ENCODE measurements around the gene UBE2QL1.

UBE2QL1 gene

DNA sequence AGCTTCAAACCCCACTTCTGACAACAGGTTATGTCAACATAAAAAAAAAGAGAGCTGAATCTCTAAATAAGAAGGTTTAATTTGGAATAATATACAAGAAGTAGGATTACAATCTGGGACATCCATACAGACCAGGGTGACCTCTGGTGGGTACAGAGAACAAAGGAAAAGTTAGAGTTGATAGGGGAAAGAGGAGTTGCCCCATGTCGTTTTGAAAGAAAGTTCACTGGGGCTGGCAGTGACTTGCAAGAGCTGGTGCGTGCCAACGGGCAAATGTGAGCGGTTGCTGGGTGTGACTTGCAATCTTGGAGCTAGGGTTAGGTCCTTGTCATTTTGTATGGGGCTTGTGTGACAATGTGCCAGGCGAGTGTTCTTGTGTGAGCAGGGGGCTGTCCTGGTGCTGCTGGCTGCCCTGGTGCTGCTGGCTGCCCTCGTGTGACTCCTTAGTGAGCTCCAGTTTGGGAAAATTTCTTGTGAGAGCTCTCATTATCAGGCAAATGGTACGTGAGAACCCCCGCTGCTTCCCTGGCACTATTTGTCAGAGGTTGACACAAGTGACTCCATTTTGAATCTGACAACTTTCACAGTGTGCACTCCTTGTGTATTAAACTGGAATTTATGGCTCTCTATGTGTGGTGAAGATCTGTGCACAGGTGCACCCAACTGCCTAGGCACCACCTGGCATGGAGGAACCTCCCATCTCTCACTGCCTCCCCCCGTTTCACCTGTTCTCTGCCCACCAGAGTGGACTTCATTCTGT is 69.8 kb downstream of the UBE2QL1 start:
- FAIRE-seq = no peak
- TF ChIP-seq POLR2A (IDR thresholded peaks at IDR 0.05; ENCODE audit: low read depth, low read length) = no peak
- no peak for DNase-seq (ENCODE audit: insufficient read length, low spot score)

DNA sequence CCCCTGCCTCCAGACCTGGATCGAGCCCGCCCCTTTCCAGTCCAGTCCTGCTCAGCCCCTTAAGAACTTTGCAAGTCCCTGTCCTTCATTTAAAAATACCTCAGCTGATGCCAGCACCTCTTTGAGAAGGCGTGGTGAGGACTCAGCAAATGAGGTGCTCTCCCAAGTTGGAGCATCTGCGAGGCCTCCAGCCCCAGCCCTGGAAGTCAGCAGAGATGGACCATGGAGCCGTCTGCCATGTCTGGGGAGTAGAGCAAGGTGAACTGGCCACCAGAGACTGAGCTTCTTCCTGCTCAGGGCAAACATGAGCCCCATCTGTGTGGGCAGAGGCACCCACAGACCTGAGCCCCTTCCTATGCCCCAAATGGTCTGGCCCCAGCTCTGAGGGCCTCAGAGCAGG is 71.5 kb downstream of the UBE2QL1 start:
- FAIRE-seq (no peak), DNase-seq (ENCODE audit: insufficient read length, low spot score) (no peak)
- no peak for TF ChIP-seq POLR2A (IDR thresholded peaks at IDR 0.05; ENCODE audit: low read depth, low read length)

DNA sequence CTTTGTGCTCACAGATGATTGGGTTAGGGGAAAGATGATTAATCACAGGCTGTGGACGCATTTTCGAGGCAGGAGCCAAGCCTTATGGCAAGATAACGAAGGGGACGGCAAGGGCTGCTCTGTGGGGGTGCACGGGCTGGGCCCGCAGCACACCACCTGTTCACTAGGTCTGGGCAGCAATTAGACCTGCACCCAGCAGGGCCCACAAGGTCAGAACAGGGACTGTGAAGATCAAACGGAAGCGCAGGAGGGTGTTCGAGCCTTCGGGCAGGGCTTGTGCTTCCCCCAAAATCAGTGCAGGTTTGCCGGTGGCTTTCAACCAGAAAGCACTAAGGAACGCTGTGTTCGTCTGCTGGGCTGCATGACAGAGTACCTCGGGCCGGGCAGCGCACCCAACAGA is 73.7 kb downstream of the UBE2QL1 start:
- FAIRE-seq = no peak

DNA sequence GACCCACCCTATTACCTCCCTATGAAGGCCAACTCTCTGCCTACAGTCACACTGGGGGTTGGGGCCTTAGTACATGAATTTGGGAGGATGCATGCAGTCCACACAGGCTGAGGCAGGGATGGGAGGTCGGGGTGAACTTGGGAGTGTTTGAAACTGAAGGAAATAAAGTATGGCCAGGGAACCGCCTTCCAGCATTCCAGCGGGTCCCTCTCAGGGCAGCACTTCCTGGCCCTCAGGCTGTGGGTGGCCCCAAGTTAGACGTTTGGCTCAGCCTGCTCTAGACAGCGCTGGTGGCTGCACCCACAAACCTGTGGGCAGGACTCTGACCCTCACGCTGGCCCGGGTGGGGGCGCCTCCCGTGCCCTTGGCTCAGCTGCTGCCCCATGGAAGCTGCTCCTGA is 74.3 kb downstream of the UBE2QL1 start:
- no peak for TF ChIP-seq POLR2A (IDR thresholded peaks at IDR 0.05; ENCODE audit: low read depth, low read length)
- no peak for FAIRE-seq
- DNase-seq (ENCODE audit: insufficient read length, low spot score) = no peak

More for the DNA sequence above, 73.7 kb downstream of the UBE2QL1 start:
- TF ChIP-seq POLR2A (IDR thresholded peaks at IDR 0.05; ENCODE audit: low read depth, low read length) = no peak
- DNase-seq (ENCODE audit: insufficient read length, low spot score) = no peak

DNA sequence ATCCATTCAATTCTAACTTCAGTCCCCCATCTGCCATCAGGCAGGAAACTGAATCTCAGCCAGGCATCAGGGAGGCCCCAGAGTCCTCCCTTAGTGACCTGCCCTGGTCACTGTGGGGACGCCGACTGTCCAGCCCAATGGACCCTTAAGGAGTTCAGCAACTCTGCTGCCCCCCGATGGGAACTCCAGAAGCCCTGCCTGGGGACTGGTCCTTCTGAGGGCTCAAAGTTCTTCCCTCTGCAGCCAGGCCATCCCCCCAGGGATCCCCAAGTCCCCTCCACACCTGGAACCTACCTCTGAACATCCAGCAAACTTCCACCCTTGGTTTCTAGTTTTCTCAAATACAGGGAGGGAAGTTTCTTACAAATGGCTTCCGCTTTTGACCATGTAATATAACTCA is 76.8 kb downstream of the UBE2QL1 start:
- no peak for DNase-seq (ENCODE audit: insufficient read length, low spot score)
- no peak for TF ChIP-seq POLR2A (IDR thresholded peaks at IDR 0.05; ENCODE audit: low read depth, low read length)
- no peak for FAIRE-seq

DNA sequence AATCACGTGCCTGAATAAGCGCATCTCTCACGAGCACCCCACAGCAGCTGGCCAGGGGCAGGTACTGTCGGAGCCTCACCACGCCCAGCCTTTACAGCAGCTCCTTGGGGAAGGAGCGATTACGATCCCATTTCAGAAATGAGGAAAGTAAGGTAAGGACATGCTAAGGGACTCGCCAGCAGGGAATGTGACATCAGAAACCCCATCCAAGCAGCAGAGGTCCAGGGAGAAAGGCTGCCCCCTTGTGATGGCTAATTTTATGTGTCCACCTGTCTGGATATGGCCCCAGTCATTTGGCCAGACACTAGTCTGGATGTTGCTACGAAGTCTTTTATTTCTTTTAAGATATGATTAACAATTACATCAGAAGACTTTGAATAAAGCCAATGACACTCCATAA is 77.3 kb downstream of the UBE2QL1 start:
- DNase-seq (ENCODE audit: insufficient read length, low spot score) (peak; percentile 42), FAIRE-seq (no peak)
- no peak for TF ChIP-seq POLR2A (IDR thresholded peaks at IDR 0.05; ENCODE audit: low read depth, low read length)

DNA sequence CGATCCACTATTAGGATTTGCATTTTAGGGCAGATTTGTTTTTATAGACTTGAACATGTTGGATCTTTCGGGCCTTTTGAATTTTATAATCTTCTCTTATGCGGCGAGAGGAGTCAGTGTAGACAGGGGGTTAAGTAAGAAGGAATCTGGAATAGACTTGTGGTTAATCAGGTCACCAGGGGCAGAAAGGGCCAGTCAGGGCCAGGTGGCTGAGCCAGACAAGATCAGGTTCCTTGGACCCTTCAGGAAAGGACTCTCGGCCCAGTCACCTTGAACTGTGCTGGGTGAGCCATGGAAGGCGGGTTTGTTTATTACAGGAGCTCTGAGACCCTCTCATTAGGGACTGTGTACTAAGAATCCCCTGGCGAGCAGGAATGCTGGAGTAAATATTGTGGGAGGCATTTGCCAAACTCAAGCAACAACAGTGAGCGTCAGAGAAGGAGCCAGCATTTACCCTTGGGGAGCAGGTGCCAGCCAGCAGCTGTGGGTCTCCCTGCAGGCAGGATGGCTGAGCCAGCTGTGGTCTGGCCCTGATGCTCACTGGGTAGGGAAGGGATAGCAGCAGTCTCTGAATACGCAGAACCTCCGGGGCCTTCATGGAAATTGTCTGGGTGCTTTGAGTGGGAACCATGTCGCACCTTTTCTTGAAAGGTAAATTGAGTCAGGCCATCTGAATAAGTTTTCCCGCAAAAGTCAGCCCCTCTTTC is 79.2 kb downstream of the UBE2QL1 start:
- no peak for TF ChIP-seq POLR2A (IDR thresholded peaks at IDR 0.05; ENCODE audit: low read depth, low read length)
- FAIRE-seq (no peak), DNase-seq (ENCODE audit: insufficient read length, low spot score) (no peak)

DNA sequence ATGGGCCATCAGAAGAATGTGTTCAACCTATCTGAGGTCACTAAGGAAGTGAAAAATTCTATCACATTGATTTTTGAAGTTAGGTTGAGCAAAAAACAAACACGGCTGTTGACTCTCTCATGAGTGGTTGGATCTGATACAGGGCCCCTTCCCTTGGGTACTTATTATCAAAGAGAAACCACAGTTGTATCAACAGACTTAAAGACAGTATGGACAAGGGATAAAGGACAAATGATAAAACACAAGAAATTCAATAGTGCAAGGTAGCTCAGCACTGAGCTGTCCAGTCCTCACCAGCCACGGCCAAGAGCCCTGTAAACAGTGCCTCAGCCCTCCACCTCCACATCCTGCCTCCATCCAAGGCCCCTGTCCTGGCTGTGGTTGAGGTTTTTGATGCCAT is 86.9 kb downstream of the UBE2QL1 start:
- no peak for FAIRE-seq

DNA sequence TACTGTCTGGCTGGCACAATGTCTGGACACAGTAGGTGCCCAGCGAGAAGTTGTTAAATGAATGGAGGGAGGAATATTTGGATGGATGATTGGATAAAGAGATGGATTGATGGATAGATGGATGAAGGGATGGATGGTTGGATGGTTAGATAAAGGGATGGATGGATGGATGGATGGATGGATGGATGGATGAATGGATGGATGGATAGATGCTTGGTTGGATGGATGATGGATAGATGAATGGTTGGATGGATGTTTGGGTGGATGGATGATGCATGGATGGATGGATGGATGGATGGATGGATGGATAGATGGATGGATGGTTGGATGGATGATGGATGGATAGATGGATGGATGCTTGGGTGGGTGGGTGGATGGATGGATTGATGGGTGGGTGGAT is 90.4 kb downstream of the UBE2QL1 start:
- no peak for FAIRE-seq
- TF ChIP-seq POLR2A (IDR thresholded peaks at IDR 0.05; ENCODE audit: low read depth, low read length) = no peak
- no peak for DNase-seq (ENCODE audit: insufficient read length, low spot score)

More for the DNA sequence above, 86.9 kb downstream of the UBE2QL1 start:
- no peak for DNase-seq (ENCODE audit: insufficient read length, low spot score)
- no peak for TF ChIP-seq POLR2A (IDR thresholded peaks at IDR 0.05; ENCODE audit: low read depth, low read length)

DNA sequence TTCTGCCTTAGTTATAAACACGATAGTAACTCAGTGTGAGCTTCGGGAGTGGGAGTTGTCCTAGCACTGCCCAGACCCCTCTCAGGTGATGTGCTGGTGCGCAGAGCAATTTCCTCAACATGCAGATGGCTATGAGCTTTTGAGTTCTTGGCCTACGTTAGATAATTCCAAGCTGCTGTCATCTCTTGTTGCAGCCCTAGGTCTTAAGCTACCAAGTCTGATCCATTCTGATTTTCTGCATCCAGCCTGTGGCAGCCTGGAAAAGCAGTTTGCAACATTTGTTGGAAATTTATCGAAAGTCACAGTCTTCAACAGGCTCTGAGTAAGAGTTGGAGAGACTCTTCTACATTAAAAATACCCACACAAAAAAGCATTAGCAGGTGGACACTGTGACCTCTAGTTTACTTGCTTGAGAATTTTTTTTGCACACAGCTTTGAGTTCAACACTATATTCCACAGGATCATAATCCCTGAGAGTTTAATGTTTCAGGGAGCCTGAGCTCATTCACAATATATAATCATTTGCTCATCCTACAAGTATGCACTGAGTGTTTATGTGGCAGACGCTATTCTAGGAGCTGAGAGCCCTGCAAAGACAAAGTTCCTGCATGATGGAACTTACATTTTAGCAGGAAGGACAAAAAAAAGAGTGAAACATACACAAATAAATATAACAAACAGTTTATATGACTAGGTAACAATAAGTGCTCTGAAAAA is 91.6 kb downstream of the UBE2QL1 start:
- no peak for TF ChIP-seq POLR2A (IDR thresholded peaks at IDR 0.05; ENCODE audit: low read depth, low read length)
- DNase-seq (ENCODE audit: insufficient read length, low spot score) = no peak
- no peak for FAIRE-seq

DNA sequence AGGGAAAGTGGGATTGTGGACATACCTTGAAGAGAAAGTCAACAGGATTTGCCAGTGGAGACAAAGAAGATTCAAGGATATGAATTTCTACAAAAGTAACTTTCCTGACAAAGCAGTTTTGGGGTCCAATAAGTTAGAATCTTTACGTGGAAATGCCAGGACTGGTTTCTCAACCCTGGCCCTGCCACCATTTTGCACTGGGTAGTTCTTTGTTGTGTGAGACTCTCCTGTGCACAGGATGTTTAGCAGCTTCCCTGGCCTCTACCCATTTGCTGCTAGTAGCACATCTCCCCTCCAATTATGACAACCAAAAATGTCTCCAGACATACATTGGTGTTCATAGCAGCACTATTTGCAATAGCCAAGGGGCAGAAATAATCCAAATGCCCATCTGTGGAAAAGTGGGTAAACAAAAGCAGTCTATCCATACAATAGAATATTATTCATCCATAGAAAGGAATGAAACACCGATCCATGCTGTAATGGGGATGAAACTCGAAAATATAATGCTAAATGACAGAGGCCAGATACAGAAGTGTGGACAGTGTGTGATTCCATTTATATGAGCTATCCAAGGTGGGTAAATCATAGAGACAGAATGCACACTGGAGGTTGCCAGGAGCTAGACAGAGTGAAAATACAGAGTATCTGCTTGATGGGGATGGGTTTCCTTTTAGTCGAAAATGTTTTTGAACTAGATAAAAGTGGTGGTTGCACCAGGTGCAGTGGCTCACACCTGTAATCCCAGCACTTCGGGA is 92.8 kb downstream of the UBE2QL1 start:
- no peak for DNase-seq (ENCODE audit: insufficient read length, low spot score)
- no peak for FAIRE-seq
- TF ChIP-seq POLR2A (IDR thresholded peaks at IDR 0.05; ENCODE audit: low read depth, low read length) = no peak

DNA sequence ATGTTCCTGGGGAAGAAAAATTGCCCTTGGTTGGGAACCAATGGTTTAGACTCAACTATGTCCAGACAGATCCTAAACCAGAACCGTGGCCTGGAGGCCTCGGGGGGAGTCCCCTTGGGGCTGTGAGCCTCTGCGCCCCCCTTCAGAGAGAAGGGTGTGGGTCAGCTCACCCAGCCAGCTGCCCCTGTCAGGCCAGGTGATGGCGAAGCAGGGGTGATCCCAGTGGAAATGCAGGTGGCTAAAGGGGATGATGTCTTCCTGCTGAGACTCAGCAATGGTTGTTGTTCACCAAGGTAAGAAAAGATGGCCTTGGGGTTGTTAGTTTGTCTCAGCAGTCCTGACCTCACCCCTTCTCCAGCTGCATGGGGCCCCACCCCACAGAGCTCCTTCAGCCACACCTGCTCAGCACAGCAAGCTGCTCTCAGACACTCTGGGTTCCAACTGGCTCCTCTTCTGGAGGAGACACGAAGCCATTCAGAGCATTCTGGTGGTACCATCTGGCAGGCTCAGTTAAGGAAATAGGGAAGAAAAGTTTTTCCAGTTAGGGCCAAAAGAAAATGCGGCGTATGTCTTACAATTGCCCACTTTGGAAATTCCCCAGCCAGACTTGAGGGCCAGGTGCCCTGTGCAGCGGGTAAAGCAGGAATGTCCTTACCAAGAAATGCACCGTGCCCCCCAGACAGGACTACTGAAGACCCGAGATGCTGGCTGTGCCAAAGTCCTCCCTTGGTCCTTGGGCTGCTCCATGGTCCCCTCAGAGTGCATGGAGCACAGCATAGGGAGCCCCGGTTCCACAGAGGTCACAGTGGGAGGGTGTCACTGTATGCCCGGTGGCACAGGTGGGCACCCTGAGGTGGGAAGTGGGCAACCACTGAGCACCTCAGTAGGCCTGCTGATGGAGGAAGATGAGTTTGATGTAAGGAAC is 94.0 kb downstream of the UBE2QL1 start:
- DNase-seq (ENCODE audit: insufficient read length, low spot score) (no peak), FAIRE-seq (no peak)
- no peak for TF ChIP-seq POLR2A (IDR thresholded peaks at IDR 0.05; ENCODE audit: low read depth, low read length)

DNA sequence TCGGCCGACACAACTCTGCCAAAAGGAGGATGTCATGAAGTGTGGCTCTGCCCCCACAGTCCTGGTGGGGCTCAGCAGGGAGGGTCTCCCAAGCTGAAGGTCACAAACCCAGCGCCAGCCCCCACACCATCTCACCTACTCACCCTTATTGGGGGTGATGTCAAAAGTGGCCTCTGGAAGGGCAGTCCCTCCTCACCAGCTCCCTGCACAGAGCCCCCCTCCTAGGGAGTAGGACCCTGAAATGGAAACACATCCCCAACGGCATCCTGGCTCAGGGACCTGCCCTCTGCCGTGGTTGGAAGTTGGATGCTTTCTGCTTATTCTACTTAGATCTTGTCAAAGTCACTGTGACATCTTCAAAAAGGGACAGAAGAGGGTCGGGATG is 94.7 kb downstream of the UBE2QL1 start:
- no peak for TF ChIP-seq POLR2A (IDR thresholded peaks at IDR 0.05; ENCODE audit: low read depth, low read length)
- FAIRE-seq = no peak
- DNase-seq (ENCODE audit: insufficient read length, low spot score) = no peak

Data from H54 (cell line).